Measurements from ENCODE around the gene PHLPP1. TPM values are rescaled to one million over a fixed set of nuclear protein-coding genes. Genes with fewer than 3 reads are reported as not detected.

PHLPP1 gene
- total RNA-seq, 1 experiment from 2014 or later = 39.9 TPM

- Histone ChIP-seq H2BK5ac (ENCODE audit: insufficient read length, low read length) (no peak overlapping the region), H2BK20ac (ENCODE audit: low read depth, low read length, poor library complexity, severe bottlenecking) (no peak overlapping the region), H2BK15ac (ENCODE audit: low read depth, low read length) (no peak overlapping the region), H3K79me2 (ENCODE audit: insufficient read depth, low read length) (peaks cover 58% of the 10 kb centered on the region), H3T11ph (ENCODE audit: low read length) (no peak overlapping the region), H2BK120ac (ENCODE audit: low read depth, low read length, poor library complexity, severe bottlenecking) (no peak overlapping the region), H3K79me1 (ENCODE audit: insufficient read depth, low read depth, low read length, poor library complexity, severe bottlenecking) (no peaks in the 10 kb centered on the region), H3K18ac (ENCODE audit: insufficient read length, low read depth, low read length) (no peak overlapping the region), H4K91ac (ENCODE audit: insufficient read length, low read depth, low read length) (no peak overlapping the region), H3K9ac (ENCODE audit: extremely low read depth, insufficient read length, low read length) (no peak overlapping the region), H2AFZ (ENCODE audit: low read length) (no peak overlapping the region), H2AK5ac (ENCODE audit: insufficient read length, low read length) (no peak overlapping the region), H3K14ac (ENCODE audit: insufficient read depth, low read length) (no peak overlapping the region), H3K27me3 (ENCODE audit: insufficient read depth, low read length) (no peaks in the 10 kb centered on the region), H3K56ac (ENCODE audit: insufficient read length, low read depth, low read length) (no peak overlapping the region), H3K27ac (ENCODE audit: insufficient read length, low read depth, low read length) (no peak overlapping the region), H3K4ac (ENCODE audit: low read depth, low read length) (no peak overlapping the region), H4K5ac (ENCODE audit: insufficient read length, low read depth, low read length) (no peak overlapping the region), H4K20me1 (ENCODE audit: control insufficient read depth, insufficient read depth, insufficient read length) (no peaks in the 10 kb centered on the region), H3K9me3 (ENCODE audit: control insufficient read depth, low read depth, low read length) (no peaks in the 10 kb centered on the region), H2BK12ac (ENCODE audit: insufficient read length, low read depth, low read length) (no peak overlapping the region), H3K4me1 (ENCODE audit: insufficient read depth, low read length) (peaks cover 7% of the 10 kb centered on the region; the same call in 1 of the 2 replicates), H3K23ac (ENCODE audit: insufficient read length, low read depth, low read length) (no peak overlapping the region), H3K23me2 (ENCODE audit: insufficient read length, low read depth, low read length, poor library complexity, severe bottlenecking) (peaks cover 3% of the 10 kb centered on the region), H3K4me2 (ENCODE audit: insufficient read depth, insufficient read length, low read length) (no peak overlapping the region), H4K8ac (replicated peaks; ENCODE audit: insufficient read length, low read depth, low read length) (no peak overlapping the region)
- no peaks in the 10 kb centered on the region; a peak in 2 of 5 replicates for H3K9me3 Mint-ChIP-seq
- WGBS (ENCODE audit: extremely low coverage, insufficient read length, low lambda C conversion rate) = no CpG with 5 or more reads among the region's 8 CpGs
- TF ChIP-seq CTCF (conservative IDR thresholded peaks at IDR 0.05) = no peak
- peak overlapping the region in 1 of 2 experiments; percentile 45; a peak in 1 of 5 replicates for H3K4me3 Mint-ChIP-seq
- peaks cover 0 to 13% (median 12%) of the 10 kb centered on the region in 3 experiments; a peak in 5 of 7 replicates for H3K36me3 Mint-ChIP-seq (ENCODE audit: insufficient read depth in 1 of 3, low read depth in 3 of 3)
- DNase-seq = no peak
- no peaks in the 10 kb centered on the region for H3K27me3 Mint-ChIP-seq (ENCODE audit: low read depth)
- peaks cover 61 to 65% of the 10 kb centered on the region in 2 experiments for H3K4me1 Mint-ChIP-seq
- H3K27ac Mint-ChIP-seq = peak overlapping the region in 1 of 3 experiments; percentile 23; a peak in 2 of 7 replicates
Observed at GRCh38 chr18:62721839-62722795, 6.8 kb downstream of the PHLPP1 start.

All from H9 (cell line).